ENCODE data around the gene LILRB1. TPM values are rescaled to one million over a fixed set of nuclear protein-coding genes. Genes with fewer than 3 reads are reported as not detected.

The LILRB1 gene
- total RNA-seq, 1 donor from 2014 or later: not detected

- FAIRE-seq (no peak), DNase-seq (ENCODE audit: low read depth) (no peak)
- Mint-ChIP-seq H3K27ac (ENCODE audit: unreplicated experiment) (no peak overlapping the region), H3K36me3 (ENCODE audit: low read depth, unreplicated experiment) (no peaks in the 10 kb centered on the region), H3K4me1 (ENCODE audit: low read depth, unreplicated experiment) (no peaks in the 10 kb centered on the region), H3K4me3 (ENCODE audit: unreplicated experiment) (no peak overlapping the region), H3K27me3 (ENCODE audit: low read depth, unreplicated experiment) (no peaks in the 10 kb centered on the region), H3K9me3 (ENCODE audit: unreplicated experiment) (peaks cover 5% of the 10 kb centered on the region)
- Histone ChIP-seq H3K4me2 (ENCODE audit: low read length) (no peak overlapping the region), H2AFZ (ENCODE audit: low read depth, low read length) (no peak overlapping the region), H3K79me2 (ENCODE audit: insufficient read depth, low read length) (no peaks in the 10 kb centered on the region), H3K4me1 (ENCODE audit: insufficient read depth, low read length) (no peaks in the 10 kb centered on the region), H4K20me1 (ENCODE audit: insufficient read depth, low read length) (no peaks in the 10 kb centered on the region), H3K36me3 (ENCODE audit: insufficient read depth, low read length) (no peaks in the 10 kb centered on the region), H3K4me3 (ENCODE audit: insufficient read depth, low read depth, low read length) (no peak overlapping the region), H3K9ac (ENCODE audit: low read length) (no peak overlapping the region), H3K27me3 (ENCODE audit: insufficient read depth, low read length) (no peaks in the 10 kb centered on the region), H3K9me3 (ENCODE audit: insufficient read depth, low read depth, low read length) (no peaks in the 10 kb centered on the region), H3K27ac (ENCODE audit: low read depth, low read length) (no peak overlapping the region)
- TF ChIP-seq CTCF (IDR thresholded peaks at IDR 0.05; ENCODE audit: insufficient read depth, low read depth, low read length) (no peak), EZH2 (IDR thresholded peaks at IDR 0.05; ENCODE audit: insufficient read depth, low read length) (no peak)
Measured at GRCh38 chr19:54644056-54644455, 13.8 kb downstream of the LILRB1 start.

DNA sequence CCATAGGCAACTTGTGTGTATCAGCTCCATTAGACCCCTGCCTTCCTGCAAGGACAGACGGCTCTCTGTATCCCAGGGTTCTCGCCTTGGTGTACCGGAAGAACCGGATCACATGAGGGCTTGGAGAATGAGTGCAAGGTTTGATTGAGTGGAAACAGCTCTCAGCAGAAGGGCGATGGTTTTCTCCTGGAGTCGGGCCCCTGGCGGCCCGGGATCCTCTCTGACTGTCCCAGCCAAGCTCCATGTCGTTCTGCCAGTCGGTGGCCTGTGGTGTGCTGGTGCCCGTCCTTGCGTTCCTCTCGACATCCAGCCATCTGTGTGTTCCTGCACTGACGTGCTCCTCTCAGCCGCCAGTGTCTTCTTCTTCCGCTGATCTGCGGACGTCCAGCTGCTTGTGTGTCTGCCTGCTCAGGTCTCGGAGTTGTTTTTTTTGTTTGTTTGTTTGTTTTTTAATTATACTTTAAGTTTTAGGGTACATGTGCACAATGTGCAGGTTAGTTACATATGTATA is 16.1 kb downstream of the LILRB1 start:
- Histone ChIP-seq H3K9ac (ENCODE audit: low read length) (no peak overlapping the region), H3K79me2 (ENCODE audit: insufficient read depth, low read length) (no peaks in the 10 kb centered on the region), H3K9me3 (ENCODE audit: insufficient read depth, low read depth, low read length) (no peaks in the 10 kb centered on the region), H4K20me1 (ENCODE audit: insufficient read depth, low read length) (no peaks in the 10 kb centered on the region), H3K4me1 (ENCODE audit: insufficient read depth, low read length) (no peaks in the 10 kb centered on the region), H3K36me3 (ENCODE audit: insufficient read depth, low read length) (no peaks in the 10 kb centered on the region), H3K27ac (ENCODE audit: low read depth, low read length) (no peak overlapping the region), H2AFZ (ENCODE audit: low read depth, low read length) (no peak overlapping the region), H3K27me3 (ENCODE audit: insufficient read depth, low read length) (no peaks in the 10 kb centered on the region), H3K4me2 (ENCODE audit: low read length) (no peak overlapping the region), H3K4me3 (ENCODE audit: insufficient read depth, low read depth, low read length) (no peak overlapping the region)
- Mint-ChIP-seq H3K4me1 (ENCODE audit: low read depth, unreplicated experiment) (no peaks in the 10 kb centered on the region), H3K9me3 (ENCODE audit: unreplicated experiment) (peaks cover 5% of the 10 kb centered on the region), H3K27ac (ENCODE audit: unreplicated experiment) (no peak overlapping the region), H3K36me3 (ENCODE audit: low read depth, unreplicated experiment) (no peaks in the 10 kb centered on the region), H3K27me3 (ENCODE audit: low read depth, unreplicated experiment) (no peaks in the 10 kb centered on the region), H3K4me3 (ENCODE audit: unreplicated experiment) (no peak overlapping the region)
- TF ChIP-seq CTCF (IDR thresholded peaks at IDR 0.05; ENCODE audit: insufficient read depth, low read depth, low read length): no peak
- TF ChIP-seq EZH2 (IDR thresholded peaks at IDR 0.05; ENCODE audit: insufficient read depth, low read length): no peak
- FAIRE-seq (no peak), DNase-seq (ENCODE audit: low read depth) (no peak)

GRCh38 chr19:54648129-54648528 is 17.8 kb downstream of the LILRB1 start:
- Histone ChIP-seq H3K9me3 (ENCODE audit: insufficient read depth, low read depth, low read length) (no peaks in the 10 kb centered on the region), H3K27me3 (ENCODE audit: insufficient read depth, low read length) (no peaks in the 10 kb centered on the region), H4K20me1 (ENCODE audit: insufficient read depth, low read length) (no peaks in the 10 kb centered on the region), H3K9ac (ENCODE audit: low read length) (no peak overlapping the region), H2AFZ (ENCODE audit: low read depth, low read length) (no peak overlapping the region), H3K27ac (ENCODE audit: low read depth, low read length) (no peak overlapping the region), H3K4me3 (ENCODE audit: insufficient read depth, low read depth, low read length) (no peak overlapping the region), H3K79me2 (ENCODE audit: insufficient read depth, low read length) (no peaks in the 10 kb centered on the region), H3K4me1 (ENCODE audit: insufficient read depth, low read length) (no peaks in the 10 kb centered on the region), H3K36me3 (ENCODE audit: insufficient read depth, low read length) (no peaks in the 10 kb centered on the region), H3K4me2 (ENCODE audit: low read length) (no peak overlapping the region)
- FAIRE-seq (no peak), DNase-seq (ENCODE audit: low read depth) (no peak)
- no peak overlapping the region for H3K27ac Mint-ChIP-seq (ENCODE audit: unreplicated experiment)
- H3K27me3 Mint-ChIP-seq (ENCODE audit: low read depth, unreplicated experiment): no peaks in the 10 kb centered on the region
- peaks cover 5% of the 10 kb centered on the region for H3K9me3 Mint-ChIP-seq (ENCODE audit: unreplicated experiment)
- H3K4me3 Mint-ChIP-seq (ENCODE audit: unreplicated experiment): no peak overlapping the region
- TF ChIP-seq CTCF (IDR thresholded peaks at IDR 0.05; ENCODE audit: insufficient read depth, low read depth, low read length) (no peak), EZH2 (IDR thresholded peaks at IDR 0.05; ENCODE audit: insufficient read depth, low read length) (no peak)
- H3K36me3 Mint-ChIP-seq (ENCODE audit: low read depth, unreplicated experiment): no peaks in the 10 kb centered on the region
- H3K4me1 Mint-ChIP-seq (ENCODE audit: low read depth, unreplicated experiment): no peaks in the 10 kb centered on the region

Data from astrocyte (in vitro differentiated cells and primary cell).